Astrocyte of the spinal cord (primary cell): ENCODE data around the gene TRIM71.
"Not testable (repeated sequence)": the region's sequence is repeated elsewhere in the genome, so short reads cannot be mapped to it uniquely, and the experiment has no call there.

ENCODE experiments used
- DNase-seq: peaks from one replicate; pipeline ENCODE4 v3.0.0; 2011; ENCODE audit warnings: low read depth, low spot score
- H3K4me3 ChIP-seq: 2 replicates; pipeline ENCODE4 v1.5.1; 2011; ENCODE audit warnings: low read depth, mild to moderate bottlenecking, low read length, moderate library complexity
- in situ Hi-C: cut with HindIII; loops from 2 replicates; pipeline ENCODE4 v1.10.0; 2017; ENCODE audit warnings: low sequenced_read_pairs
- TF ChIP-seq, protein P1 (sequence below): IDR thresholded peaks from 2 replicates; pipeline ENCODE4 v1.5.1; 2012; ENCODE audit warnings: low read depth, mild to moderate bottlenecking, low read length, inconsistent platforms

TRIM71 gene

DNA sequence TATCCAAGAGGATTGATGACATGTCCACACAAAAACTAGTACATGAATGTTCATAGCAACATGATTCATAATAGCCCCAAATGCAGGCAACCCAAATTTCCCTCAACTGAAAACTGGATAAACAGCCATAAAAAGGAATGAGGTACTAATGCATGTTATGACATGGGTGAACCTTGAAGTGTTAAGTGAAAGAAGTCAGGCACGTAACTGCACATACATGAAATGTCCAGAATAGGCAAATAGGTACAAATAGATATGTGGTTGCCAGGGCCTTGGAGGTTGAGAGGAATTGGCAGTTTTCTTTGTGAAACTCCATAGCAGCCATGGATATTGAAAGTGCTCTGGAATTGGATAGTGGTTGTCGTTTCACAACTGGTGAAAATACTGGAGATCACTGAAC lies 81.5 kb downstream of the TRIM71 start:
- DNase-seq, result no peak
- in situ Hi-C loops, result no loop called here
- TF ChIP-seq, protein P1, sequence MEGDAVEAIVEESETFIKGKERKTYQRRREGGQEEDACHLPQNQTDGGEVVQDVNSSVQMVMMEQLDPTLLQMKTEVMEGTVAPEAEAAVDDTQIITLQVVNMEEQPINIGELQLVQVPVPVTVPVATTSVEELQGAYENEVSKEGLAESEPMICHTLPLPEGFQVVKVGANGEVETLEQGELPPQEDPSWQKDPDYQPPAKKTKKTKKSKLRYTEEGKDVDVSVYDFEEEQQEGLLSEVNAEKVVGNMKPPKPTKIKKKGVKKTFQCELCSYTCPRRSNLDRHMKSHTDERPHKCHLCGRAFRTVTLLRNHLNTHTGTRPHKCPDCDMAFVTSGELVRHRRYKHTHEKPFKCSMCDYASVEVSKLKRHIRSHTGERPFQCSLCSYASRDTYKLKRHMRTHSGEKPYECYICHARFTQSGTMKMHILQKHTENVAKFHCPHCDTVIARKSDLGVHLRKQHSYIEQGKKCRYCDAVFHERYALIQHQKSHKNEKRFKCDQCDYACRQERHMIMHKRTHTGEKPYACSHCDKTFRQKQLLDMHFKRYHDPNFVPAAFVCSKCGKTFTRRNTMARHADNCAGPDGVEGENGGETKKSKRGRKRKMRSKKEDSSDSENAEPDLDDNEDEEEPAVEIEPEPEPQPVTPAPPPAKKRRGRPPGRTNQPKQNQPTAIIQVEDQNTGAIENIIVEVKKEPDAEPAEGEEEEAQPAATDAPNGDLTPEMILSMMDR, result no peak
- no peak overlapping the region for H3K4me3 ChIP-seq

DNA sequence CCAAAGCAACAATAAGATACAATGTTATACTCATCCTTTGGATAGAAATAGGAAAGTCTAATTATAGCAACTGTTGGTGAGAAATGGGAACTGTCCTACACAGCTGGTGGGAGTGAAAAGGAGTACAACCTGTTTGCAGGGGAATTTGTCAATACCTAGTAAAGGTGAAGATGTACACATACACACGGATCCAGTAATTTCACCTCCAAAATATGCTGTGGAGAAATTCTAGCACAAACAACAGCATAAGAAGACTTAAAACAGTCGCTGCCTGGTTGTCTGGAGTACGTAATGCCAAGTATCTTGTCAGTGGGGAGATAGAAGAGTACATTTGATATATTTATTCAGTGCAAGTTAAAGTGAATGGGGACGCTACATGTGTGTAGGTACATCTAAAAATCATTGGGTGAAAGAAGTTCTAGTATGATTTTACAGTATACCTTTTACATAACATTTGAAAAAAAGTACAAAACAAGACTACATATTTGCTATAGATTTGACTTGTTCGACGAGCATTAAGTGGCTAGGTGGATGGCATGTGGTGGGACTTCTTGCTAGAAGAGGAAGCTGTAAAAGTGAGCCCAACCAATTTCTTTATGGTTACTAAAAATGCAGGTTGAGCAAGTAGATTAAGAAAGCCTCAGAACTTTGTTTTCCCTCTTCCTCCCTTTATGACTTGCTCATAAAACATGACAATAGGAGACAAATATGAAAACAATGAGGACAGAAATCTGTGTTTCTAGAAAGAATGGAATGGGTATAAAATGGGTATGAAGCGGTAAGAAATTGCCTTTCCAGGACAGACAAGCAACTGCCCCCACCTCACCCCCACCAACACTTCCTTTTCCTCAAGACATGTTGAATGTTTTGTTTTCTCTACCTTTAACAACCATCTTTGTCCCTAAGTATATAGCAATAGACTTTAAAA lies 83.5 kb downstream of the TRIM71 start:
- no peak overlapping the region for H3K4me3 ChIP-seq
- no peak for DNase-seq
- in situ Hi-C loops, result no loop called here
- TF ChIP-seq, protein P1, result no peak

DNA sequence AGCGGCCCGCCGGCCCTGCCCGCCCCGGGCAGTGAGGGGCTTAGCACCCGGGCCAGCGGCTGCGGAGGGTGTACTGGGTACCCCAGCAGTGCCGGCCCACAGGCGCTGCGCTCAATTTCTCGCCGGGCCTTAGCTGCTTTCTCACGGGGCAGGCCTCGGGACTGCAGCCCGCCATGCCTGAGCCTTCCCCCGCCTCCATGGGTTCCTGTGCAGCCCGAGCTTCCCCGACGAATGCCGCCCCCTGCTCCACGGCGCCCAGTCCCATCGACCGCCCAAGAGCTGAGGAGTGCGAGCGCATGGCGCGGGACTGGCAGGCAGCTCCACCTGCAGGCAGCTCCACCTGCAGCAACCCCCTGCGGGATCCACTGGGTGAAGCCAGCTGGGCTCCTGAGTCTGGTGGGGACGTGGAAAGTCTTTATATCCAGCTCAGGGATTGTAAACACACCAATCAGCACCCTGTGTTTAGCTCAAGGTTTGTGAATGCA lies 85.1 kb downstream of the TRIM71 start:
- in situ Hi-C loops, H3K4me3 ChIP-seq, DNase-seq: not testable (repeated sequence)

DNA sequence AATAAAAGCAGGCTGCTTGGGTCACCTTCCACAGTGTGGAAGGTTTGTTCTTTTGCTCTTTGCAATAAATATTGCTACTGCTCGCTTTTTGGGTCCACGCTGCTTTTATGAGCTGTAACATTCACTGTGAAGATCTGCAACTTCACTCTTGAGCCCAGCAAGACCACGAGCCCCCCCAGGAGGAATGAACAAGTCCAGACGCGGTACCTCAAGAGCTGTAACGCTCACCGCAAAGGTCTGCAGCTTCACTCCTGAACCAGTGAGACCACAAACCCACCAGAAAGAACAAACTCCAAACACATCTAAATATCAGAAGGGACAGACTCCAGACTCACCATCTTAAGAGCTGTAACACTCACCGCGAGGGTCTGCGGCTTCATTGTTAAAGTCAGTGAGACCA lies 86.2 kb downstream of the TRIM71 start:
- in situ Hi-C loops, result no loop called here
- no peak overlapping the region for H3K4me3 ChIP-seq
- no peak for DNase-seq
- TF ChIP-seq, protein P1, result no peak

DNA sequence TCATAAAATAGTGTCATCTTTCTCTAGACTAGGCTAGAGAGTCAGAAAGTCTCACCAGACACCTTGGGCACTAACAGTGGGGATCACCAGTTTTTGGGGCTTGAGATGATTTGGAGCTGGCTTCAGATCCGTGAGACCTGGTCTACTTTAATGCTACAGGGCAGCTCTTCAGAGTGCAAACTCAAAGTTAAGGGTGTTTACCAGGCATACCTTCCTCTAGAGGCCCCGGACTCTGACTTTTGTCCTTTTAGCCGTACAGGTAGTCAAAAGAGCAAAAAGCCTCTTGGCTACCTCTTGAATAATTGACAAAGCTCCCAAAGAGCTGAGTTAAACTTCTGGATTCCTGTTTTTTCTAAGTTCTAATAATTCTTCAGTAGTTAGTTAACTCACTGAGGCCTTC lies 92.2 kb downstream of the TRIM71 start:
- TF ChIP-seq, protein P1, result no peak
- H3K4me3 ChIP-seq, result no peak overlapping the region
- no peak for DNase-seq
- in situ Hi-C loops, result no loop called here

DNA sequence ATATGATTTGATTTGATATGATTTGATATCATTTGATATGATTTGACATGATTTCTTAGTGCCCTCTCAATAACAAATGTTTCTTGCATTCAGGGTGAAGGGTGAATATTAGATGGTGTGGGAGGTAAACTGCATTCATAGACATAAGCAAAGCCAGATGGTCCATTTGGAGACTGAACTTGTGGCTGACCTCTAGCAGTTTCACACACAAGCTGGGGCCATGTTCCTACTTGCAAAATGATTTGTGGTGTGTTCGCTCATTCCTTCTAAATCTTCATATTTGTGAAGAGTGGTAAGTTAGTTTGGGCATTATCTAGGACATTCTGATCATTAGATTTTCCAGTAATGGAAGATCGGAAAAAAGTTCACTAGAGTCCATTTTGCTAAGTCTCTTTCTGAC lies 93.2 kb downstream of the TRIM71 start:
- no peak overlapping the region for H3K4me3 ChIP-seq
- no peak for DNase-seq
- TF ChIP-seq, protein P1, result no peak
- in situ Hi-C loops, result no loop called here

DNA sequence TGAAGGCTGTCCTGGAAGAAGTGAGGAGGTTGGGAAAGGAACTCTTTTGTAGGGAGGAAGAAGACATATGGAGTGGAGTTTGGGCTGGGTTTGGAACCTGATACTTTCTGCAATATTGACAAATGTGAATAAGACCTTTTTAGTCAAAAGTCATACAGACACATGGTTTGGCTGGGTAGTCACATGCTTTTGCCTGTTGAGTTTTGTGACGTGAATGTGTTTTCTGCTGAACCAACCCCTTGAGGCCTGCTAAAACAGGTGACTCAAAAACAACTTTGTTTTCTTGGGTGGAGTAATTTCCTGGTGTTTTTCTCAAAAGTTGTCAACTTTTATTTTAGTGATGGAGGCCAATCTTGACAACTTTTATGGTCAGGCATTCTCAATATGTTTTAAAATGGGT lies 94.2 kb downstream of the TRIM71 start:
- DNase-seq, result no peak
- no peak overlapping the region for H3K4me3 ChIP-seq
- TF ChIP-seq, protein P1, result no peak
- in situ Hi-C loops, result no loop called here
